Fibroblast of pulmonary artery (primary cell): ENCODE measurements around the gene ZNF880.
A peak's percentile ranks its signal among the peaks of the same experiment; 100 is the strongest.

Source experiments
- DNase-seq: peaks from one replicate; pipeline ENCODE4 v3.0.0-alpha.2; 2010; ENCODE audit warnings: low read depth
- H3K4me3 ChIP-seq: replicated peaks from 2 replicates; pipeline ENCODE4 v1.5.1; 2011; ENCODE audit warnings: low read depth, mild to moderate bottlenecking, control low read depth, low read length, moderate library complexity
- TF ChIP-seq, protein P1 (sequence below): IDR thresholded peaks from 2 replicates; pipeline ENCODE4 v1.5.1; 2011; ENCODE audit warnings: mild to moderate bottlenecking, control low read depth, low read length, inconsistent platforms; ENCODE audit errors: missing control alignments

Gene ZNF880

DNA sequence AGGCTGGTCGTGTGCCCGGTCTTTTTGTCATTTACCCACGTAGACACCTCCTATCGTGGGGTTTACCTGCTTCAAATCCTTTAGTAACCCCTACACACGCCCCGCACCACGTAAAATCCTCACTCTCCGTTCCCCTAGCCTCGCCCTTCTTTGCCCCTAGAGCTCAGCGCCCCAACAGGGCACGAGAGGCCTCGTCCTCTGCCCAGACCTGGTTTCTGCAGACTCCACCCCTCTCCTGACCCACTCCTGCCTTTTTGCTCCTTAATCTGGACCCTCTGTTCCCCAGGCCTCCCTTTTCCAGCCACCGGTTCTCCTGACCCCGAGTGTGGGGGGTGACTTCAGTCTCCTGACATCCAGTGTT, 28.3 kb downstream of the ZNF880 start:
- peak; percentile 7 for DNase-seq
- TF ChIP-seq, protein P1, sequence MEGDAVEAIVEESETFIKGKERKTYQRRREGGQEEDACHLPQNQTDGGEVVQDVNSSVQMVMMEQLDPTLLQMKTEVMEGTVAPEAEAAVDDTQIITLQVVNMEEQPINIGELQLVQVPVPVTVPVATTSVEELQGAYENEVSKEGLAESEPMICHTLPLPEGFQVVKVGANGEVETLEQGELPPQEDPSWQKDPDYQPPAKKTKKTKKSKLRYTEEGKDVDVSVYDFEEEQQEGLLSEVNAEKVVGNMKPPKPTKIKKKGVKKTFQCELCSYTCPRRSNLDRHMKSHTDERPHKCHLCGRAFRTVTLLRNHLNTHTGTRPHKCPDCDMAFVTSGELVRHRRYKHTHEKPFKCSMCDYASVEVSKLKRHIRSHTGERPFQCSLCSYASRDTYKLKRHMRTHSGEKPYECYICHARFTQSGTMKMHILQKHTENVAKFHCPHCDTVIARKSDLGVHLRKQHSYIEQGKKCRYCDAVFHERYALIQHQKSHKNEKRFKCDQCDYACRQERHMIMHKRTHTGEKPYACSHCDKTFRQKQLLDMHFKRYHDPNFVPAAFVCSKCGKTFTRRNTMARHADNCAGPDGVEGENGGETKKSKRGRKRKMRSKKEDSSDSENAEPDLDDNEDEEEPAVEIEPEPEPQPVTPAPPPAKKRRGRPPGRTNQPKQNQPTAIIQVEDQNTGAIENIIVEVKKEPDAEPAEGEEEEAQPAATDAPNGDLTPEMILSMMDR: no peak

DNA sequence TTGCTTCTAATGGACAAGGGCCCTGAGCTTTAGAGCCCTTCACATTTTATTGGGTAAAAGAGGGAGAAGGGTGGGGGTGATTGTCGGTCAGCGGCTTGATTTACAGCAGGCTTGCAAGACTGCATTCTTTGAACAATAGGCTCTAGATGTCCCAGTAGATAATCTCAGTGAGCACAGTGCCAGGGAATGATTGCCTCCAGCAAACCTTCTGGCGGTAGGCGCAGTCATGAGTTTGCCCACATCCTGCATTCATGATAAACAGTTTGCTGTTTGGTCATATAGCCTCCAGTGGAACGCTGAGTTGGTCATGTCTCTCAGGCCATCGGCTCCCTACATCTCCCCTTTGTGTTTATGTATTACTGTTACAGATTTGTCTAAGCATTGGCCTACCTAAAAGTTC, 40.6 kb downstream of the ZNF880 start:
- no peak overlapping the region for H3K4me3 ChIP-seq
- TF ChIP-seq, protein P1: no peak

More for the DNA sequence above, 28.3 kb downstream of the ZNF880 start:
- peak overlapping the region; percentile 69 for H3K4me3 ChIP-seq

DNA sequence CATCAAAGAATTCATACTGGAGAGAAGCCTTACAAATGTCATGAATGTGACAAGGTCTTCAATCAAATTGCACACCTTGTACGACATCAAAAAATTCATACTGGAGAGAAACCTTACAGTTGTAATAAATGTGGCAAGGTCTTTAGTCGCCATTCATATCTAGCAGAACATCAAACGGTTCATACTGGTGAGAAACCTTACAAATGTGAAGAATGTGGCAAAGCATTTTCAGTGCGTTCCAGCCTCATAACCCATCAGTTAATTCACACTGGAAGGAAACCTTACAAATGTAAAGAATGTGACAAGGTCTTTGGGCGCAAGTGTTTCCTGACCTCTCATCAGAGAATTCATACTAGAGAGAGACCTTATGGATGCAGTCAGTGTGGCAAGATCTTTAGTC, 46.0 kb downstream of the ZNF880 start:
- no peak for DNase-seq
- H3K4me3 ChIP-seq: no peak overlapping the region

More for the DNA sequence above, 40.6 kb downstream of the ZNF880 start:
- DNase-seq: no peak

DNA sequence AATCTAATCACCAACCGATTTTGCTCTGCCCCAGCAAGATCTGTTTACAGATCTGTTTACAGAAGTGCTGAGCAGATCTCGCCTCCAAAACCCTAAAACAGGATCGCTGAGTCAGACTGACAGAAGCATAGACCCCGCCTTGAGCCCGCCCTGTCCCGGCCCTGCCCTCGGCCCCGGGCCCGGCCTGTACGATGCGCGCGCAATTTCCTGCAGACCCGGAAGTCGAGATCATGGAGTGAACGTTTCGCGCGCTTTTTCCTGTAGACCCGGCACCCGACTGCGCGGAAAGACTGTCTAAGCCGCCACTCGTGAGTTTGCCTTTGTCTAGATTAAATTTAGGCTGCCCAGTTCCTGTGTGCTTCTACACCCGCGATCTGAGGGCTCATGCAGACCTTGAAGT, 59.2 kb downstream of the ZNF880 start, which contains the start of gene ZNF534:
TSS of gene ZNF534 (plus strand) at position 212 of the 400 bp plus-strand sequence. CDS start 2,327 bp downstream, outside the sequence.
- H3K4me3 ChIP-seq: no peak within 1 kb of the TSS
- DNase-seq: no peak
- TF ChIP-seq, protein P1: no peak

More for the DNA sequence above, 46.0 kb downstream of the ZNF880 start:
- TF ChIP-seq, protein P1: no peak
